22Rv1 (cell line): ENCODE results near the gene LYPD4.

Experiments
- H3K27ac ChIP-seq: fragments of 450-650 bp; 2 replicates; pipeline ENCODE4 v1.5.1; 2017
- CTCF ChIP-seq: fragments of 450-650 bp; IDR thresholded peaks from 2 replicates; pipeline ENCODE4 v1.5.1; 2017; ENCODE audit warnings: mild to moderate bottlenecking
- ZFX ChIP-seq: fragments of 450-650 bp; IDR thresholded peaks from 2 replicates; pipeline ENCODE4 v1.6.1; 2017; ENCODE audit warnings: antibody characterized with exemption, borderline replicate concordance

Gene LYPD4

GRCh38 chr19:41848666-41849065 lies 4.2 kb upstream of the LYPD4 start:
- no peak overlapping the region for H3K27ac ChIP-seq
- TF ChIP-seq ZFX (no peak), CTCF (no peak)

GRCh38 chr19:41847351-41848105 lies 3.0 kb upstream of the LYPD4 start:
- H3K27ac ChIP-seq = no peak overlapping the region
- TF ChIP-seq CTCF (no peak), ZFX (no peak)

GRCh38 chr19:41845051-41845590 lies 638 bp upstream of the LYPD4 start:
- TF ChIP-seq ZFX (no peak), CTCF (no peak)
- H3K27ac ChIP-seq = no peak overlapping the region

GRCh38 chr19:41845001-41845050 lies 343 bp upstream of the LYPD4 start, which contains the start of gene DMRTC2:
TSS of gene DMRTC2 (plus strand) at chr19:41845042. CDS start at chr19:41847429, 2,387 bp downstream.
- no peak within 1 kb of the TSS for H3K27ac ChIP-seq
- TF ChIP-seq ZFX (no peak), CTCF (no peak)

- H3K27ac ChIP-seq = no peak overlapping the region
- TF ChIP-seq ZFX = no peak
- no peak for TF ChIP-seq CTCF
These were observed 1.1 kb downstream of the LYPD4 start for GRCh38 chr19:41843371-41843770.

GRCh38 chr19:41839211-41839610 lies 5.3 kb downstream of the LYPD4 start:
- TF ChIP-seq ZFX (no peak), CTCF (no peak)
- H3K27ac ChIP-seq = no peak overlapping the region

- no peak for TF ChIP-seq ZFX
- TF ChIP-seq CTCF = no peak
- H3K27ac ChIP-seq = no peak overlapping the region
These were observed 6.3 kb downstream of the LYPD4 start for GRCh38 chr19:41837981-41838708.
